Measurements from ENCODE around the gene PPFIA1. TPM values are rescaled to one million over a fixed set of nuclear protein-coding genes. Genes with fewer than 3 reads are reported as not detected.

Gene PPFIA1
- total RNA-seq, 1 donor from 2014 or later, result 52.3 TPM

GRCh38 chr11:70301721-70302418 is 31.4 kb downstream of the PPFIA1 start:
- TF ChIP-seq, protein P1, sequence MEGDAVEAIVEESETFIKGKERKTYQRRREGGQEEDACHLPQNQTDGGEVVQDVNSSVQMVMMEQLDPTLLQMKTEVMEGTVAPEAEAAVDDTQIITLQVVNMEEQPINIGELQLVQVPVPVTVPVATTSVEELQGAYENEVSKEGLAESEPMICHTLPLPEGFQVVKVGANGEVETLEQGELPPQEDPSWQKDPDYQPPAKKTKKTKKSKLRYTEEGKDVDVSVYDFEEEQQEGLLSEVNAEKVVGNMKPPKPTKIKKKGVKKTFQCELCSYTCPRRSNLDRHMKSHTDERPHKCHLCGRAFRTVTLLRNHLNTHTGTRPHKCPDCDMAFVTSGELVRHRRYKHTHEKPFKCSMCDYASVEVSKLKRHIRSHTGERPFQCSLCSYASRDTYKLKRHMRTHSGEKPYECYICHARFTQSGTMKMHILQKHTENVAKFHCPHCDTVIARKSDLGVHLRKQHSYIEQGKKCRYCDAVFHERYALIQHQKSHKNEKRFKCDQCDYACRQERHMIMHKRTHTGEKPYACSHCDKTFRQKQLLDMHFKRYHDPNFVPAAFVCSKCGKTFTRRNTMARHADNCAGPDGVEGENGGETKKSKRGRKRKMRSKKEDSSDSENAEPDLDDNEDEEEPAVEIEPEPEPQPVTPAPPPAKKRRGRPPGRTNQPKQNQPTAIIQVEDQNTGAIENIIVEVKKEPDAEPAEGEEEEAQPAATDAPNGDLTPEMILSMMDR (IDR thresholded peaks at IDR 0.05; ENCODE audit: unreplicated experiment), result no peak
- no peaks in the 10 kb centered on the region for H3K9me3 Mint-ChIP-seq (ENCODE audit: unreplicated experiment)
- peaks cover 2% of the 10 kb centered on the region for H3K27me3 Mint-ChIP-seq (ENCODE audit: unreplicated experiment)
- peak; percentile 9 for DNase-seq (ENCODE audit: low spot score)
- H3K27ac Mint-ChIP-seq (ENCODE audit: unreplicated experiment), result peak overlapping the region; percentile 79
- peaks cover 19% of the 10 kb centered on the region for H3K36me3 Mint-ChIP-seq (ENCODE audit: low read depth, unreplicated experiment)
- H3K4me3 Mint-ChIP-seq (ENCODE audit: unreplicated experiment), result no peak overlapping the region
- peaks cover 11% of the 10 kb centered on the region for H3K4me1 Mint-ChIP-seq (ENCODE audit: unreplicated experiment)

GRCh38 chr11:70302419-70302752 is 31.9 kb downstream of the PPFIA1 start:
- TF ChIP-seq, protein P1 (IDR thresholded peaks at IDR 0.05; ENCODE audit: unreplicated experiment), result no peak
- Mint-ChIP-seq H3K27me3 (ENCODE audit: unreplicated experiment) (peaks cover 2% of the 10 kb centered on the region), H3K4me1 (ENCODE audit: unreplicated experiment) (peaks cover 11% of the 10 kb centered on the region), H3K9me3 (ENCODE audit: unreplicated experiment) (no peaks in the 10 kb centered on the region), H3K36me3 (ENCODE audit: low read depth, unreplicated experiment) (peaks cover 18% of the 10 kb centered on the region), H3K4me3 (ENCODE audit: unreplicated experiment) (no peak overlapping the region), H3K27ac (ENCODE audit: unreplicated experiment) (peak overlapping the region; percentile 7)
- no peak for DNase-seq (ENCODE audit: low spot score)

- DNase-seq (ENCODE audit: low spot score), result no peak
- Mint-ChIP-seq H3K4me3 (ENCODE audit: unreplicated experiment) (no peak overlapping the region), H3K4me1 (ENCODE audit: unreplicated experiment) (peaks cover 11% of the 10 kb centered on the region), H3K9me3 (ENCODE audit: unreplicated experiment) (no peaks in the 10 kb centered on the region), H3K27me3 (ENCODE audit: unreplicated experiment) (peaks cover 2% of the 10 kb centered on the region), H3K36me3 (ENCODE audit: low read depth, unreplicated experiment) (peaks cover 18% of the 10 kb centered on the region), H3K27ac (ENCODE audit: unreplicated experiment) (no peak overlapping the region)
- TF ChIP-seq, protein P1 (IDR thresholded peaks at IDR 0.05; ENCODE audit: unreplicated experiment), result no peak
Measured at GRCh38 chr11:70303070-70303469, 32.6 kb downstream of the PPFIA1 start.

DNA sequence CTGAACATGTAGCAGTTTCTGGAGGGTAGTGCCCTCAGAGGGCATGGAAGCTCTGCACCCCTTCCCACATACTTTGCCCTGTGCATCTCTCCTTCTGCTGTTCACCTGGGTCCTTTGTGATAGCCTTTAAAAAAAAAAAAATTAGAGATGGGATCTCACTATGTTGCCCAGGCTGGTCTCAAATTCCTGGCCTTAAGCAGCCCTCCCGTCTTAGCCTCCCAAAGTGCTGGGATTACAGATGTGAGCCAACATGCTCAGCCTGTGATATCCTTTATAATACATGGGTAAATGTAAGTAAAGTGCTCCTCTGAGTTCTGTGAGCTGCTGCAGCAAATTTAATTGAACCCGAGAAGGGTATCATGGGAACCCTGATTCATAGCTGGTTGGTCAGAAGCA is 33.7 kb downstream of the PPFIA1 start:
- Mint-ChIP-seq H3K27me3 (ENCODE audit: unreplicated experiment) (peaks cover 2% of the 10 kb centered on the region), H3K27ac (ENCODE audit: unreplicated experiment) (no peak overlapping the region), H3K9me3 (ENCODE audit: unreplicated experiment) (no peaks in the 10 kb centered on the region), H3K36me3 (ENCODE audit: low read depth, unreplicated experiment) (peaks cover 16% of the 10 kb centered on the region), H3K4me1 (ENCODE audit: unreplicated experiment) (peaks cover 11% of the 10 kb centered on the region), H3K4me3 (ENCODE audit: unreplicated experiment) (no peak overlapping the region)
- no peak for DNase-seq (ENCODE audit: low spot score)
- TF ChIP-seq, protein P1 (IDR thresholded peaks at IDR 0.05; ENCODE audit: unreplicated experiment), result no peak

DNA sequence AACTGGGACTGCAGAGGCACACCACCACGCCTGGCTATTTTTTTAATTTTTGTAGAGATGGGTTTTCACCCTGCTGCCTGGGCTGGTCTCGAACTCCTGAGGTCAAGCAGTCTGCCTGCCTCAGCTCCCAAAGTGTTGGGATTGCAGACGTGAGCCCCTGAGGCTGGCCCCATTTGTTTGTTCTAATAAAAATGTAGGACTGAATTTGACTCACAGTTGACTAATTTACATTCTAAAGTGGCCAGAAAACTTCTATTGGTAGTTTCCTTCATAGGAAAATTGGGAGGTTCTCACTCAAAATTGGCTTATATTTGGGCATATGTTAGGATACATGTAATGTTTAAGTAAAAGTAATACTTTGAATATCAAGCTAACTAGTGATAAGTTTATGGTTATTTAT is 35.0 kb downstream of the PPFIA1 start:
- no peaks in the 10 kb centered on the region for H3K27me3 Mint-ChIP-seq (ENCODE audit: unreplicated experiment)
- H3K4me3 Mint-ChIP-seq (ENCODE audit: unreplicated experiment), result no peak overlapping the region
- H3K9me3 Mint-ChIP-seq (ENCODE audit: unreplicated experiment), result no peaks in the 10 kb centered on the region
- H3K36me3 Mint-ChIP-seq (ENCODE audit: low read depth, unreplicated experiment), result peaks cover 11% of the 10 kb centered on the region
- peaks cover 11% of the 10 kb centered on the region for H3K4me1 Mint-ChIP-seq (ENCODE audit: unreplicated experiment)
- DNase-seq (ENCODE audit: low spot score), result no peak
- TF ChIP-seq, protein P1 (IDR thresholded peaks at IDR 0.05; ENCODE audit: unreplicated experiment), result no peak
- no peak overlapping the region for H3K27ac Mint-ChIP-seq (ENCODE audit: unreplicated experiment)

Data from endothelial cell (in vitro differentiated cells).